Measurements from ENCODE around the gene IRAK1BP1.

- TF ChIP-seq CTCF (IDR thresholded peaks at IDR 0.05; ENCODE audit: poor library complexity, severe bottlenecking) (no peak), RAD21 (conservative IDR thresholded peaks at IDR 0.05) (no peak), POLR2AphosphoS5 (IDR thresholded peaks at IDR 0.05) (no peak), EZH2 (IDR thresholded peaks at IDR 0.05; ENCODE audit: borderline replicate concordance, insufficient read depth, low read length, poor library complexity, severe bottlenecking) (no peak), TAF1 (IDR thresholded peaks at IDR 0.05; ENCODE audit: low read depth) (no peak), SMC3 (conservative IDR thresholded peaks at IDR 0.05; ENCODE audit: poor library complexity) (no peak), MXI1 (conservative IDR thresholded peaks at IDR 0.05; ENCODE audit: poor library complexity, severe bottlenecking) (no peak), EP300 (conservative IDR thresholded peaks at IDR 0.05; ENCODE audit: poor library complexity, severe bottlenecking) (no peak)
Observed at GRCh38 chr6:78875505-78875904, 8.2 kb downstream of the IRAK1BP1 start.
